Urinary bladder (tissue), 2 donors: ENCODE results near the gene NFKB1. TPM values are rescaled to one million over a fixed set of nuclear protein-coding genes. Genes with fewer than 3 reads are reported as not detected.

Experiments
- polyA plus RNA-seq: library from polyadenylated mRNA; stranded (reverse); fragments of 200-250 nt; gene quantifications from one replicate; pipeline ENCODE4 v1.2.3, GENCODE V29; 2013
- total RNA-seq: library from RNA; depleted of rRNA; stranded (reverse); fragments of >200 nt; gene quantifications from one replicate; pipeline ENCODE4 v1.2.3, GENCODE V29; 2014
- donor health status: healthy.

The NFKB1 gene
- total and polyA plus RNA-seq, 2 donors = 29.4 to 38.4 TPM

Other genes starting within 250 kb of the NFKB1 start
- gene SLC39A8, start 155.9 kb upstream of the NFKB1 start, total RNA-seq = 25.3 TPM
- gene SLC39A8, start 155.9 kb upstream of the NFKB1 start, polyA plus RNA-seq = 8.1 TPM